Mammary epithelial cell (primary cell): ENCODE data around the gene ME3.

Experiments
- EZH2 ChIP-seq: IDR thresholded peaks from 2 replicates; pipeline ENCODE4 v1.6.1; 2012; ENCODE audit warnings: low read length, inconsistent platforms, borderline replicate concordance
- TF ChIP-seq, protein P1 (sequence below), 2 donors: IDR thresholded peaks in 1 of 2; conservative IDR thresholded peaks in 1 of 2; 2 replicates each; pipeline ENCODE4 v1.5.1; 2011 to 2012; ENCODE audit warnings: inconsistent platforms in 2 of 2, low read length in 2 of 2, mild to moderate bottlenecking in 2 of 2, control low read depth in 1 of 2, low read depth in 1 of 2; ENCODE audit not compliant: insufficient read depth in 1 of 2; ENCODE audit errors: extremely low read depth in 1 of 2

DNA sequence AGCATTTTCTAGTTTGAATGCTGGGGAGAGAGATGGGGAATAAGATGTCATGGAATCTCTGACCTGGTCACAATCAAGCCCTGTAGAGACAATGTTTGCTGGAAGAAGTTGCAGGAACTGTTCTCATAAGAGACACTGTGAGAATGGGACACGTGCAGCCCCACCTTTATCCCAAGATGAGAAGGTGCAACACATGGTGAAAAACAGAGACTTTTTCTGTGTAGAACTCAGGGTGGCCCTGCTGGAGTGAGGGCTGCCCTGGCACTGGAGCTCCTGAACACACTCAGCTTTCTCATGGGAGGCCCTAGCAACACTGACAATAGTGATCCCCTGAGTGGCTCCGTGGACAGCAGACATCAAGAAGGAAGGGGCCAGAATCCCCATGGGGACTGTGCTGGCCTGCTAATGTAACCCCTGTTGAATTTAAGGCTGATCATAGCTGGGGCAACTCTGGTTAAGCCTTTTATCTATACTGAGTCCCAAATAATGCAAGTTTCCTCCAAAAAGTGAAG, 106.6 kb downstream of the ME3 start:
- TF ChIP-seq, protein P1, sequence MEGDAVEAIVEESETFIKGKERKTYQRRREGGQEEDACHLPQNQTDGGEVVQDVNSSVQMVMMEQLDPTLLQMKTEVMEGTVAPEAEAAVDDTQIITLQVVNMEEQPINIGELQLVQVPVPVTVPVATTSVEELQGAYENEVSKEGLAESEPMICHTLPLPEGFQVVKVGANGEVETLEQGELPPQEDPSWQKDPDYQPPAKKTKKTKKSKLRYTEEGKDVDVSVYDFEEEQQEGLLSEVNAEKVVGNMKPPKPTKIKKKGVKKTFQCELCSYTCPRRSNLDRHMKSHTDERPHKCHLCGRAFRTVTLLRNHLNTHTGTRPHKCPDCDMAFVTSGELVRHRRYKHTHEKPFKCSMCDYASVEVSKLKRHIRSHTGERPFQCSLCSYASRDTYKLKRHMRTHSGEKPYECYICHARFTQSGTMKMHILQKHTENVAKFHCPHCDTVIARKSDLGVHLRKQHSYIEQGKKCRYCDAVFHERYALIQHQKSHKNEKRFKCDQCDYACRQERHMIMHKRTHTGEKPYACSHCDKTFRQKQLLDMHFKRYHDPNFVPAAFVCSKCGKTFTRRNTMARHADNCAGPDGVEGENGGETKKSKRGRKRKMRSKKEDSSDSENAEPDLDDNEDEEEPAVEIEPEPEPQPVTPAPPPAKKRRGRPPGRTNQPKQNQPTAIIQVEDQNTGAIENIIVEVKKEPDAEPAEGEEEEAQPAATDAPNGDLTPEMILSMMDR (conservative IDR thresholded peaks at IDR 0.05 in 1 of 2, IDR thresholded peaks at IDR 0.05 in 1 of 2; ENCODE audit: extremely low read depth in 1 of 2, insufficient read depth in 1 of 2, low read depth in 1 of 2, low read length in 2 of 2) = no peak
- TF ChIP-seq EZH2 = no peak
